ENCODE measurements around the gene SH3RF3. TPM values are rescaled to one million over a fixed set of nuclear protein-coding genes. Genes with fewer than 3 reads are reported as not detected.

Gene SH3RF3
- total RNA-seq, 2 donors from 2014 or later = 1.4 to 17.0 TPM

GRCh38 chr2:109439390-109439786, 310.4 kb downstream of the SH3RF3 start:
- Histone ChIP-seq H3K27me3 (replicated peaks; ENCODE audit: insufficient read depth) (no peaks in the 10 kb centered on the region), H3K9me3 (no peaks in the 10 kb centered on the region), H3K4me1 (replicated peaks) (no peaks in the 10 kb centered on the region), H3K4me3 (no peak overlapping the region), H3K36me3 (no peaks in the 10 kb centered on the region), H3K27ac (no peak overlapping the region)
- 90% methylated on average over 4 of the region's 4 CpGs for WGBS
- no peak for DNase-seq (ENCODE audit: low spot score)
- intact Hi-C loops (cut with DNase I) = no loop called here
- TF ChIP-seq POLR2A (IDR thresholded peaks at IDR 0.05) (no peak), POLR2AphosphoS5 (IDR thresholded peaks at IDR 0.05) (no peak)
- TF ChIP-seq, protein P1, sequence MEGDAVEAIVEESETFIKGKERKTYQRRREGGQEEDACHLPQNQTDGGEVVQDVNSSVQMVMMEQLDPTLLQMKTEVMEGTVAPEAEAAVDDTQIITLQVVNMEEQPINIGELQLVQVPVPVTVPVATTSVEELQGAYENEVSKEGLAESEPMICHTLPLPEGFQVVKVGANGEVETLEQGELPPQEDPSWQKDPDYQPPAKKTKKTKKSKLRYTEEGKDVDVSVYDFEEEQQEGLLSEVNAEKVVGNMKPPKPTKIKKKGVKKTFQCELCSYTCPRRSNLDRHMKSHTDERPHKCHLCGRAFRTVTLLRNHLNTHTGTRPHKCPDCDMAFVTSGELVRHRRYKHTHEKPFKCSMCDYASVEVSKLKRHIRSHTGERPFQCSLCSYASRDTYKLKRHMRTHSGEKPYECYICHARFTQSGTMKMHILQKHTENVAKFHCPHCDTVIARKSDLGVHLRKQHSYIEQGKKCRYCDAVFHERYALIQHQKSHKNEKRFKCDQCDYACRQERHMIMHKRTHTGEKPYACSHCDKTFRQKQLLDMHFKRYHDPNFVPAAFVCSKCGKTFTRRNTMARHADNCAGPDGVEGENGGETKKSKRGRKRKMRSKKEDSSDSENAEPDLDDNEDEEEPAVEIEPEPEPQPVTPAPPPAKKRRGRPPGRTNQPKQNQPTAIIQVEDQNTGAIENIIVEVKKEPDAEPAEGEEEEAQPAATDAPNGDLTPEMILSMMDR (IDR thresholded peaks at IDR 0.05) = no peak

DNA sequence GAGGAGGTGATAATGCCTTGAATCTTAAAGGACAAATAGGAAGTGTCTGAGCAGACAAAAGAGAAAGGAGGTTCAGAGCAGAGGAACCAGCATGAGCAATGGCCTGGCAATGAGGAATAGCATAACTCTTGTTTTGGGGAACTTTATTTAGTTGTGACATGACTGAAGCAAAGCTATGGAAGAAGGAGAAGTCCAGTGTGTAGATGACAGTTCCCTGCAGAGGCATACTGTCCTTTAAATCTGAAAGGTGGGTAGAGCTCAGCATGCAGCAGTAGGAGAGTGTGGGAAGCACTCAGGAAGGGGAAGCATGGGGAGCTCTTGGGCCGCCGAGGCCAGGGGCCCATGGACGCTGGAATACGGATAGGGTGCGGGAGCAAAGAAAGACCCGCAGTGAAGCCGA, 311.0 kb downstream of the SH3RF3 start:
- TF ChIP-seq POLR2AphosphoS5 (IDR thresholded peaks at IDR 0.05) = no peak
- no peak for TF ChIP-seq POLR2A (IDR thresholded peaks at IDR 0.05)
- TF ChIP-seq, protein P1 (IDR thresholded peaks at IDR 0.05) = no peak
- DNase-seq (ENCODE audit: low spot score) = no peak
- no peak overlapping the region for H3K27ac ChIP-seq
- no peaks in the 10 kb centered on the region for H3K4me1 ChIP-seq (replicated peaks)
- 95% methylated on average over 7 of the region's 7 CpGs for WGBS
- intact Hi-C loops (cut with DNase I) = no loop called here
- no peaks in the 10 kb centered on the region for H3K9me3 ChIP-seq
- H3K4me3 ChIP-seq = no peak overlapping the region
- no peaks in the 10 kb centered on the region for H3K36me3 ChIP-seq
- H3K27me3 ChIP-seq (replicated peaks; ENCODE audit: insufficient read depth) = no peaks in the 10 kb centered on the region

DNA sequence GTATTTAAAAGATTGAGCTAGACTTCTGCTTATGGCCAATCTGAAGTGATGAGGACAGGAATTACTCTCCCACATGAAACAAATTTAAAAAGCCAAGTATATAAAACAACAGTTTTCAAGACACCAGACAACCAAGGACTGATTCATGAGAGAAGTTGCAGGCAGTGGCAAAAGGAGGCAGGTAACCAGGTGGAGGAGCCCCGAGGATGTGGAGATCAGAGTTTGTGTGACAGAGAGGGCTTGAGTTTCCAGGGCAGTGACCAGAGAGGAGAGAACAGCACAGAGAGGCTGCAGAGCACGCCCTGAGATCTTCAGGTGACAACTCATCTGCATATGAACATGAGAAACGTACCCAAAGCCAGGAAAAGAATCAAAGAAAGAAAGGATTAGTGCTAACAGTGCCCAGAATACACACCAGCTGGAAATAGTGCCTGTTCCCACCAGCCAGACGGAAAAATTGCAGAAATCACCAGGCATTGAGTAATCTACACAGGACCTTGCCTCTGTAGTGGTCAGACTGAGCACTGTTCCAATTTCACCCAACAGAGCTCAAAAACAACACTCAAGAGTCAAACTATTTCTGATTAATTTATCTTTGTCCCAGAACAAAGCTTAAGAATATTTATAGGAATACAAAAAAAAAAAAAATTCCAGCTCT, 311.6 kb downstream of the SH3RF3 start:
- TF ChIP-seq, protein P1 (IDR thresholded peaks at IDR 0.05) = no peak
- TF ChIP-seq POLR2A (IDR thresholded peaks at IDR 0.05) (no peak), POLR2AphosphoS5 (IDR thresholded peaks at IDR 0.05) (no peak)
- Histone ChIP-seq H3K9me3 (no peaks in the 10 kb centered on the region), H3K36me3 (no peaks in the 10 kb centered on the region), H3K27me3 (replicated peaks; ENCODE audit: insufficient read depth) (no peaks in the 10 kb centered on the region), H3K4me3 (no peak overlapping the region), H3K4me1 (replicated peaks) (no peaks in the 10 kb centered on the region), H3K27ac (no peak overlapping the region)
- WGBS = 96% methylated on average over 4 of the region's 4 CpGs
- intact Hi-C loops (cut with DNase I) = no loop called here
- DNase-seq (ENCODE audit: low spot score) = no peak

DNA sequence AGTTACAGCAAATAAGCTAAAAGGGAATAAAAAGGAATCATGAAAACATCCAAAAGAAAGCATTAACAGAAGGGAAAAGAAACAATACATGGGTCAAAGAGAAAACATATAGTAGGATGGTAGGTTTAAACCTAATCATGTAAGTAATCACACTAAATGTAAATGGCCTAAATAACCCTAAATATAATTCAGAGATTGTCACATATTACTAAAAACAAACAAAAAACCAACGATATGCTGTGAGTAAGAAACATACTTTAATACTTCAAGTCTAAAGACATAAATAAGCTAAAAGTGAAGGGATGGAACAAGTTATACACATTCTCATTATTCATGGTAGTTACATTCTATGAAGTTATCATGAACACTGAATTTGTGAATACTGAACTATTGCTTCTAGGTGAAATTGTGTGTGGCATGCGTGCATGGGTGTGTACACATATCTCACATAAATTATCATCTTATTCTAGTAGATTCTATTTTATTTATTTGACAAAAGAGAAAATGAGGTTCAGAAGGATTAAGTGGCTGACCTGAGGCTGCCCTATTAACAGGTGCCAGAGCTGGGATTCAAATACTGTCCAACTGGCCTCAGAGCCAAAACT, 313.8 kb downstream of the SH3RF3 start:
- no peaks in the 10 kb centered on the region for H3K9me3 ChIP-seq
- H3K27me3 ChIP-seq (replicated peaks; ENCODE audit: insufficient read depth) = no peaks in the 10 kb centered on the region
- intact Hi-C loops (cut with DNase I) = no loop called here
- no peak overlapping the region for H3K27ac ChIP-seq
- H3K4me1 ChIP-seq (replicated peaks) = no peaks in the 10 kb centered on the region
- TF ChIP-seq, protein P1 (IDR thresholded peaks at IDR 0.05) = no peak
- TF ChIP-seq POLR2AphosphoS5 (IDR thresholded peaks at IDR 0.05) (no peak), POLR2A (IDR thresholded peaks at IDR 0.05) (no peak)
- no peak overlapping the region for H3K4me3 ChIP-seq
- no peaks in the 10 kb centered on the region for H3K36me3 ChIP-seq
- DNase-seq (ENCODE audit: low spot score) = no peak
- WGBS = 95% methylated on average over 2 of the region's 2 CpGs

DNA sequence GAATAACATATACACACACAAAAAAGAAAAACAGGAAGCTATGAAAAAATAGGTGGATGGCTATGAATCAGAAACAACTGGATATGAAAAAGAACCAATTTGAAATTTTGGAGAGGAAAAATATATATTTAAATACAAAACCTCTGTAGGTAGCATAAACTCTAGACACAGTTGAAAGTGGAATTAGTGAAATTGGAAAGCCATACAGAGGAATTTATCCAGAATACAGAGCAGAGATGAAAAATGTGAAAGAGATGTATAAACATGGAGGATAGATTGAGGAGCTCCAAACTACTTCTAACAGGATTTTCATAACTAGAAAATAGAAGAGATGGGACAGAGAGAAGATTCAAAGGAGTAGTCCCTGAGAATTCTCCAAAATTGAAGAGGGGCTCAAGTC, 315.9 kb downstream of the SH3RF3 start:
- no peak for DNase-seq (ENCODE audit: low spot score)
- TF ChIP-seq POLR2AphosphoS5 (IDR thresholded peaks at IDR 0.05) (no peak), POLR2A (IDR thresholded peaks at IDR 0.05) (no peak)
- TF ChIP-seq, protein P1 (IDR thresholded peaks at IDR 0.05) = no peak
- Histone ChIP-seq H3K4me1 (replicated peaks) (no peaks in the 10 kb centered on the region), H3K4me3 (no peak overlapping the region), H3K27me3 (replicated peaks; ENCODE audit: insufficient read depth) (no peaks in the 10 kb centered on the region), H3K9me3 (no peaks in the 10 kb centered on the region), H3K27ac (no peak overlapping the region), H3K36me3 (no peaks in the 10 kb centered on the region)
- intact Hi-C loops (cut with DNase I) = no loop called here
